ENCODE results near the gene NOC3L.
A peak's percentile ranks its signal among the peaks of the same experiment; 100 is the strongest.
"Not testable (repeated sequence)": the region's sequence is repeated elsewhere in the genome, so short reads cannot be mapped to it uniquely, and the experiment has no call there.

Gene NOC3L

GRCh38 chr10:94392117-94392516 is 29.4 kb upstream of the NOC3L start:
- H3K27ac Mint-ChIP-seq, H3K4me1 Mint-ChIP-seq, DNase-seq, H3K4me3 Mint-ChIP-seq, H3K36me3 Mint-ChIP-seq, CTCF ChIA-PET, H3K9me3 Mint-ChIP-seq: not testable (repeated sequence)
- peaks cover 13% of the 10 kb centered on the region for H3K27me3 Mint-ChIP-seq

- CTCF ChIA-PET, H3K36me3 Mint-ChIP-seq, H3K27me3 Mint-ChIP-seq, H3K4me3 Mint-ChIP-seq, DNase-seq, H3K4me1 Mint-ChIP-seq, H3K27ac Mint-ChIP-seq, H3K9me3 Mint-ChIP-seq: not testable (repeated sequence)
These were observed 23.0 kb upstream of the NOC3L start for GRCh38 chr10:94385733-94386132.

- H3K4me1 Mint-ChIP-seq = no peaks in the 10 kb centered on the region
- no peaks in the 10 kb centered on the region for H3K36me3 Mint-ChIP-seq
- H3K9me3 Mint-ChIP-seq = no peaks in the 10 kb centered on the region
- DNase-seq = no peak
- H3K27me3 Mint-ChIP-seq = peaks cover 14% of the 10 kb centered on the region
- CTCF ChIA-PET = interaction anchor here (0.7 kb wide), 1 partner anchor 62 kb away, joined by 3 read pairs; no protein-coding TSS in a partner anchor
- no peak overlapping the region for H3K4me3 Mint-ChIP-seq
- no peak overlapping the region for H3K27ac Mint-ChIP-seq
These were observed 20.8 kb upstream of the NOC3L start for GRCh38 chr10:94383530-94383929.

DNA sequence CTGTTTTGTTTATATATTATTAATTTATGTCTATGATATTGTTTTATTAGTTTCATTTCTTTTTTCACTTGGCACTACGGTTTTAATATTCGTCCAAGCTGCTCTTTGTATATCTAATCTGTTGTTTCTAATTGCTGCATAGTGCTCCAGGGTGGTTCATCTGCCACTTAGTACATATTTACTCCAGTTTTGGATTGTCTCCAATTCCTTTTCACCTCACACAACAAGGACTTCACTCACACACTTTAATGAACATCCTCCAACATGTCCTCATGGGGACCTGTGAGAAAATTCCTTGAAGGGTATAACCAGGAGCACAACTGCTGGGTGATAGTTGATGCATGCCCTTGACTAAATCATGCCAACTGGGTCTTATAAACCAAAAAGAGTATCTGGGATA is 14.1 kb upstream of the NOC3L start:
- Mint-ChIP-seq H3K36me3 (no peaks in the 10 kb centered on the region), H3K4me3 (no peak overlapping the region), H3K4me1 (no peaks in the 10 kb centered on the region), H3K27me3 (peaks cover 34% of the 10 kb centered on the region), H3K27ac (no peak overlapping the region), H3K9me3 (no peaks in the 10 kb centered on the region)
- CTCF ChIA-PET = no interaction called here
- DNase-seq = no peak

DNA sequence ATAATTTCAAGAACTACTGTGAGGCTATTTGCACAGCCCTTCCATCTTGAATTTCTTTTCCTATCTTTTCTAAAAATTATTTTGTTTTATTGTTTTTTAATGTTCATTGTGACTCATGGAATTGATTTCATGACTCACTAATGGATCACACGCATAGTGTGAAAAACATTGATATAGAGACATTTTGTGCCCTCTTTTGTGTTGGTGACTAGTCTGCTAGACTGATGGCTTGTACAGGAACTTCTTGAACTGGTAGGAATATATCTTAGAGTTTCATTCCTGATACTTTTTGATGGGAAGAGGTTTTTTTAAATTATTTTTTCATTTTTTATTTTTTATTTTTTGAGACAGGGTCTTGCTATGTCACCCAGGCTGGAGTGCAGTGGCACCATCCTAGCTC is 12.6 kb upstream of the NOC3L start:
- H3K36me3 Mint-ChIP-seq = no peaks in the 10 kb centered on the region
- no peaks in the 10 kb centered on the region for H3K9me3 Mint-ChIP-seq
- no peak for DNase-seq
- no peaks in the 10 kb centered on the region for H3K4me1 Mint-ChIP-seq
- CTCF ChIA-PET = no interaction called here
- peaks cover 32% of the 10 kb centered on the region for H3K27me3 Mint-ChIP-seq
- no peak overlapping the region for H3K27ac Mint-ChIP-seq
- no peak overlapping the region for H3K4me3 Mint-ChIP-seq

DNA sequence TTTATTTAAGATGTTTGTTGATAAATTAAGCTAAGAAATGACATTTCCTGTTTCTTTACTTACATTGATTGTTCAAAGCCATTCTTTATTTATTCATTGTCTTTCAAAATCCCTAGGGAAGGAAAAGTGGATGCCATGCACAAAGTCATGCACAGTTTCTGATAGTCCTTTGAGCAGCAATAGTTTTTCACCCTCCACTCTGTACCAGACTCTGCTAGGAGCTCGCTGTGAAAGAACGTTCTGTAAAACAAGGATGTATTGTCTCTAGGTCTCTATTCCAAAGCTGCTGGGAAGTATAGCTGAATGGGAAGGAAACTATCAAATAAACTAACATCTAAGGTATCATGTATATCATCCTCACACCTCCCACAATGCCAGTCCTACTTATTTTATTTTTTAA is 7.8 kb upstream of the NOC3L start:
- H3K27me3 Mint-ChIP-seq = peaks cover 23% of the 10 kb centered on the region
- H3K27ac Mint-ChIP-seq = no peak overlapping the region
- no peak for DNase-seq
- no peaks in the 10 kb centered on the region for H3K9me3 Mint-ChIP-seq
- CTCF ChIA-PET = no interaction called here
- no peaks in the 10 kb centered on the region for H3K4me1 Mint-ChIP-seq
- no peak overlapping the region for H3K4me3 Mint-ChIP-seq
- no peaks in the 10 kb centered on the region for H3K36me3 Mint-ChIP-seq

DNA sequence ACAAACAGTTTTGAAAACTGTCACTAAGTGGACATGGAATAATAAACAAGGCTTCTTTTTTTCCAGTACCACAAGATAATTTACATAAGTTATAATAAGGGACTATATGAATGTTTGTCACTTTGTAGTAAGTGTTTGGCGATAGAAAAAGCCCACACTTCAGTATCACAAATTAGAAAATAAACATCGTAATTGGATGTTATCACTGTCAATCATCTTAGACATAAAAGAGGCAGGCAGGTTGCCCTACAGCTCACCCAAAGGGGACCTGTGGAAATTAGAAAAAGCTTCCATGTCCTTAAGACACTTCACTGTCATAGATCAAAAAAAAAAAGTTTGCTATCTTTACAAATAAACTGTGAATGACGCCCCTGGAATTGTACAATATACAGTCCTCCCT is 3.6 kb upstream of the NOC3L start:
- Mint-ChIP-seq H3K4me1 (peaks cover 20% of the 10 kb centered on the region), H3K27me3 (peaks cover 26% of the 10 kb centered on the region), H3K4me3 (no peak overlapping the region), H3K9me3 (no peaks in the 10 kb centered on the region), H3K27ac (no peak overlapping the region), H3K36me3 (peaks cover 2% of the 10 kb centered on the region)
- no peak for DNase-seq
- CTCF ChIA-PET = no interaction called here

GRCh38 chr10:94364482-94364881 is 1.7 kb upstream of the NOC3L start:
- no peak for DNase-seq
- Mint-ChIP-seq H3K4me1 (peaks cover 31% of the 10 kb centered on the region), H3K36me3 (peaks cover 12% of the 10 kb centered on the region), H3K27me3 (peaks cover 24% of the 10 kb centered on the region), H3K9me3 (no peaks in the 10 kb centered on the region), H3K27ac (no peak overlapping the region), H3K4me3 (peak overlapping the region; percentile 54)
- CTCF ChIA-PET = interaction anchor here (1.2 kb wide), 1 partner anchor 16 kb away, joined by 3 read pairs; no protein-coding TSS in a partner anchor

DNA sequence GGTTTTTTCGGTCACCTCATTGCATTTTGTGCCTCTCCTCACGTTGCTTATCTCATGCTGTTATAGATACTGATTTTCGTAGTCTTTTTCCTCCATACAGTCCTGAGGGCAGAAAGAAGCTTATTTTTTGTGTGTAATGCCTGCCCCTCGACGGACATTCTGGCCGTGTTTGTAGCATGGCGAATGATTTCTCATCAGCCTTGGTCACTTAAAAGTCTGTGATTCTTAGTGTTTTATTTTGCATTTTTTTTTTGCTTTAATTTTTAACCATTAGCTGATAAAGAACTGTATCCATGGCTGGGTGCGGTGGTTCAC is 469 bp upstream of the NOC3L start:
- no peaks in the 10 kb centered on the region for H3K9me3 Mint-ChIP-seq

GRCh38 chr10:94361171-94361794 is 1.5 kb downstream of the NOC3L start:
- Mint-ChIP-seq H3K4me3 (peak overlapping the region; percentile 92), H3K27me3 (peaks cover 21% of the 10 kb centered on the region), H3K27ac (no peak overlapping the region), H3K4me1 (peaks cover 45% of the 10 kb centered on the region), H3K36me3 (peaks cover 38% of the 10 kb centered on the region), H3K9me3 (no peaks in the 10 kb centered on the region)
- CTCF ChIA-PET = interaction anchor here (0.6 to 1.1 kb wide), 2 partner anchors 41 to 43 kb away, joined by 3 to 6 read pairs; no protein-coding TSS in a partner anchor
- DNase-seq = no peak

More for the DNA sequence above, 469 bp upstream of the NOC3L start:
- CTCF ChIA-PET = interaction anchor here (1.0 kb wide), 2 partner anchors 9 to 40 kb away, joined by 3 to 4 read pairs; no protein-coding TSS in a partner anchor
- H3K36me3 Mint-ChIP-seq = peaks cover 21% of the 10 kb centered on the region
- DNase-seq = no peak
- peaks cover 38% of the 10 kb centered on the region for H3K4me1 Mint-ChIP-seq
- peaks cover 21% of the 10 kb centered on the region for H3K27me3 Mint-ChIP-seq
- peak overlapping the region; percentile 50 for H3K27ac Mint-ChIP-seq
- H3K4me3 Mint-ChIP-seq = peak overlapping the region; percentile 92

GRCh38 chr10:94358480-94358879 is 4.3 kb downstream of the NOC3L start:
- H3K36me3 Mint-ChIP-seq = peaks cover 43% of the 10 kb centered on the region
- H3K27me3 Mint-ChIP-seq = no peaks in the 10 kb centered on the region
- peak overlapping the region; percentile 20 for H3K27ac Mint-ChIP-seq
- no peak overlapping the region for H3K4me3 Mint-ChIP-seq
- CTCF ChIA-PET = no interaction called here
- no peaks in the 10 kb centered on the region for H3K9me3 Mint-ChIP-seq
- peaks cover 42% of the 10 kb centered on the region for H3K4me1 Mint-ChIP-seq
- DNase-seq = no peak

DNA sequence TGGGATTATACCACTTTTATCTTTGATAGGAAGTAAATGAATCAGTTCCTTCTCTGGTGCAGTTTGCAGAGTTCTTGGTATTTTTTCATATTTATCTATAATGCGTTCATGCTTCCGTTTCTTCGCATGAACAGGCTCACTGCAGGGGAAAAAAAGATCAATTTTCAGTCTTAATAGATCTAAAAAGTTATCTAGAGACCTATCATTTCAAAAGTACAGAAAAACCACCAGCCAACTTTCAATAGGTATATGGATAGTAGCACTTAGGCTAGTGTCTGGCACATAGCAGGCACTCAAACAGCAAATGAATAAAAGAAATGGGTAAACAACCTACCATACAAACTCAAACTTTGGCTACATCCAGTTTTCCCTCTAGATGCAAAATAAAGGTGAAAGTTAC is 5.5 kb downstream of the NOC3L start:
- peaks cover 44% of the 10 kb centered on the region for H3K36me3 Mint-ChIP-seq
- no peaks in the 10 kb centered on the region for H3K9me3 Mint-ChIP-seq
- H3K4me3 Mint-ChIP-seq = no peak overlapping the region
- CTCF ChIA-PET = no interaction called here
- no peaks in the 10 kb centered on the region for H3K27me3 Mint-ChIP-seq
- peaks cover 32% of the 10 kb centered on the region for H3K4me1 Mint-ChIP-seq
- H3K27ac Mint-ChIP-seq = no peak overlapping the region
- no peak for DNase-seq

- H3K27me3 Mint-ChIP-seq = no peaks in the 10 kb centered on the region
- H3K4me1 Mint-ChIP-seq = peaks cover 20% of the 10 kb centered on the region
- no peaks in the 10 kb centered on the region for H3K9me3 Mint-ChIP-seq
- H3K4me3 Mint-ChIP-seq = no peak overlapping the region
- H3K27ac Mint-ChIP-seq = no peak overlapping the region
- peaks cover 45% of the 10 kb centered on the region for H3K36me3 Mint-ChIP-seq
- DNase-seq = no peak
- CTCF ChIA-PET = no interaction called here
These were observed 6.9 kb downstream of the NOC3L start for GRCh38 chr10:94355841-94356240.

GRCh38 chr10:94353336-94353735 is 9.4 kb downstream of the NOC3L start:
- no peaks in the 10 kb centered on the region for H3K27me3 Mint-ChIP-seq
- H3K36me3 Mint-ChIP-seq = peaks cover 40% of the 10 kb centered on the region
- no peak for DNase-seq
- CTCF ChIA-PET = interaction anchor here (0.7 kb wide), 1 partner anchor 1152 kb away, joined by 3 read pairs; no protein-coding TSS in a partner anchor
- no peaks in the 10 kb centered on the region for H3K9me3 Mint-ChIP-seq
- H3K4me1 Mint-ChIP-seq = peaks cover 7% of the 10 kb centered on the region
- H3K27ac Mint-ChIP-seq = no peak overlapping the region
- H3K4me3 Mint-ChIP-seq = no peak overlapping the region

GRCh38 chr10:94351089-94351488 is 11.7 kb downstream of the NOC3L start:
- H3K27ac Mint-ChIP-seq = no peak overlapping the region
- no peak overlapping the region for H3K4me3 Mint-ChIP-seq
- peaks cover 25% of the 10 kb centered on the region for H3K36me3 Mint-ChIP-seq
- no peaks in the 10 kb centered on the region for H3K9me3 Mint-ChIP-seq
- H3K4me1 Mint-ChIP-seq = no peaks in the 10 kb centered on the region
- H3K27me3 Mint-ChIP-seq = no peaks in the 10 kb centered on the region
- DNase-seq = no peak
- CTCF ChIA-PET = no interaction called here

- DNase-seq, H3K9me3 Mint-ChIP-seq, H3K4me3 Mint-ChIP-seq, H3K4me1 Mint-ChIP-seq, H3K27me3 Mint-ChIP-seq, CTCF ChIA-PET, H3K27ac Mint-ChIP-seq: not testable (repeated sequence)
- peaks cover 27% of the 10 kb centered on the region for H3K36me3 Mint-ChIP-seq
These were observed 12.2 kb downstream of the NOC3L start for GRCh38 chr10:94350500-94350899.
